Activated T-cell treated with anti-CD3 and anti-CD28 coated beads for 4 hours (primary cell): Measurements from ENCODE around the gene MARCHF3.

Source experiments
- DNase-seq: peaks from one replicate; pipeline ENCODE4 v3.0.0-alpha.2; 2020

The MARCHF3 gene

DNA sequence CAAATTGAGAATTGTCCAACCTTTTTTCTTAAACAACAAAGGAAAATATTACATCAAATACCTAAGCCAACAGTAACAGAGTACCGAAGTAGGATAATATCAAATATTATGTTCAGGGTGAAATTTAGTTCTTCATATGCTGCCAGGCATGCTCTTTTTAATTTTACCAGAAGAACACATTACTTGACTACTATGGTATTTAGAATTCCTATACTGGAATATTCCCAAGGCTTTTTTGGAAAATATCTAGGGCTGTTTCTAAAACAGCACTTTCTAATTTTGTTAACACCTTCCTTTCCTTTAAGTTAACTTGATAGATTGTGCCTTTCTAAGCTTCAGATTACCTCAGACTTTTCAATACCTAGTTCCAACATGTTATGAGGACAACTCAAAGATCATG lies 48.7 kb downstream of the MARCHF3 start:
- DNase-seq: no peak

DNA sequence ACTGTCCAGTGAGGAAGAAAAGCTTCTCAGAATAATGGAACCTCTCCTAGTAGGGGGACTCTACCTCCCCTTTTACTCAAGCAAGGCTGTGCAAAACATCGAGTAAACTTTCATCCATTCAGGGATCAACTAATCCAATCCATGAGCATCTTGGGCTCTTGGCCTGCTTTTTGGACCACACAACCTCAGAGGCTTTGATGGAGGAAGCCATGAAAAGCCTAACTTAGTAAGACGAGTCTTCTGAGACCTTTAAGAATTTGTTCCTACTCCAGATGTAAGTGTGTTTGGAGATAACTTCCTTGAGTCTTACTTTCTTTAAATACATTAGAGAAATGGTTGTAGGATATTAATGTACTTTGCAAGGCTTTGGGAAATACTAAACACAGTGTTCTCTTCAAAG lies 49.1 kb downstream of the MARCHF3 start:
- DNase-seq: no peak

- no peak for DNase-seq
These were observed 52.1 kb downstream of the MARCHF3 start for GRCh38 chr5:126978258-126978657.

DNA sequence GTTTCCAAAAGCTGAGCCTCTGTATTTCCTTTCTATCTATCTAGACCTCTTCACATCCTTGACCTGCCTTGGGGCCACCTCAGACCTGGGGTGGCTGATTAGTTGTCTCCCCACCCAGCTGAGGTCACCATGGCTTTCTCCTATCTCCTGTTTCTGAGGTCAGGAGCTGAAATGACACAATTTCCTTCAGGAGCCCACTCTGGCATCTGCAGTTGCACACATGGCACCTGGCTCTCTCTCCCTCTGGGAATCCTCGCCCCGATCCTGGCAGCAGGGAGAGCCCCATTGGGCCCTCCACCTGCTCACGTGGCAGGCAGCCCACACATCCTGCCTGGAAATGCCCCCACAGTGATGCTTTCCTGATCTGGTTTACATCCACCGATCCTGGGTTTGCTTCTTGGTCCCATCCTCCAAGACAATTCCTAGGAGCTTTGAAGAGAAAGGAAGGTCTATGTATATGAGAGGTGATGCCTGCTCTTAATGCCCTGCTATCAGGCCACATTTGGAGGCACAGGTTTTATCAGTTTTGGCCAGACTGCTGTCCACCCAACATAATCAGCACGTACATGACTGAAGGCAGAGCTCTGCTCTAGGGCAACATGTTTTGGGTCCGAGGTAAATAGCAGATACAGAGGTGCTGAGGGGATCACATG lies 53.7 kb downstream of the MARCHF3 start:
- no peak for DNase-seq

- DNase-seq: no peak
These were observed 54.6 kb downstream of the MARCHF3 start for GRCh38 chr5:126975796-126976195.

GRCh38 chr5:126973193-126973592 lies 57.2 kb downstream of the MARCHF3 start:
- DNase-seq: no peak

DNA sequence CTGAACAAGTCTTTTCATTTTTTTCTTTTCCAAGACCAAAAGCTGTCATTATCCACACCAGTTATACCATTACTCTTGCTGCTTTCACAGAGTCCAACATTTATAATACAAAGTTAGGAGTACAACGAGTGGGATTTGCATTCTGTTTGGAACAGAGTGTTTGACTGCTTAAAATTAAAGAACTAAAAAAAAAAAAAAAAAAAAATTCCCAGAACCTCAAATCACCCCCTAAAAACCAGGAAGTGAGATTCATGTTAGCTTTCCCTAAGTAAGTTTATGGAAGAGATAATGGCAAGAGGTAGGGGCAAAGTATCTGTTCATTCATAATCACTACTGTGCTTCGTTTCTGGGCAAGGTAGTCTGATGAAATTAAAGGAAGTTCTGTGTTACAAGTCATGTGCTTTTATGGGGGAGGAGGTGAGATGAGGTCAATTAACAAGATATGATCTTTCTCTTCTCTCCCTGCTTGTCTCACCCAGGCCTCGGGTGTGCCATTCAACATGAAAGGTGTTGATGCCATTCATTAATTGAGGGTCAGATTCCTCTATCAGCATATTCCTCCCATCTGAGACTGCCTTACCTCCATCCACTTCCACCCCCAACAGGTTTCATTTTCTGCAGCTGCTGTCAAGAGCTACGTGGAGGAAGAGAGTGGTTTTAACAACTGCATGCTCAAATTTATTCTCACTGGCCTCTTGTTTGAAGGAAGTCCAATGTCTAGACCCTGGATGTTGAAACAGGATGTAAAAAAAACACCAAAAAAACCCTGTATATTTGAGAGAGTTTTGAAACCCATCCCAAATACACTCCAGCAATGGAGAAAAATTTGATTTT lies 58.1 kb downstream of the MARCHF3 start:
- DNase-seq: no peak

GRCh38 chr5:126971455-126972031 lies 58.8 kb downstream of the MARCHF3 start:
- no peak for DNase-seq

DNA sequence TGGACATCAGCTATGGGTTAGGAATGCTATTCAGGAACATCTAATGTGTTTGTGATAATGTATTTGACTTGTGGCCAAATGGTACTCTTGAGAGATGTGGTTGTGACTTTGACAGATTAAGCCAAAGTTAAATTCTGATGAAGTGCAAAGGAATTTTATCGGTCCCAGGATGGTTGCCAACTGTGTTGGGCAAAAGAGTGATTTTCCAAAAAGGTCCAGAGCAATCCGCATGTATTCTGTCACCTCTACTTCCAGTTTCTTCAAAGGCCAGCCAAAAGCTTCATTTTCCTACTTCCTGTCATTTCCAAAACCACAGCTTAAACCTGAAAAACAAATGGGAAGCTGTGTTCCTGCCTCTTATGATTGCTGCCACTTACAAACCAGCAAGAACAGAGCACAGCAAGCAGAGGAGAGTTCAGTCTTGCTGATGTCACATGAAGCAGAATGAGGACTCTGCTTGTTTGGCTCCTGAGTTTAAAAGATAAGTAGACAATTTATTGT lies 59.8 kb downstream of the MARCHF3 start:
- DNase-seq: no peak

DNA sequence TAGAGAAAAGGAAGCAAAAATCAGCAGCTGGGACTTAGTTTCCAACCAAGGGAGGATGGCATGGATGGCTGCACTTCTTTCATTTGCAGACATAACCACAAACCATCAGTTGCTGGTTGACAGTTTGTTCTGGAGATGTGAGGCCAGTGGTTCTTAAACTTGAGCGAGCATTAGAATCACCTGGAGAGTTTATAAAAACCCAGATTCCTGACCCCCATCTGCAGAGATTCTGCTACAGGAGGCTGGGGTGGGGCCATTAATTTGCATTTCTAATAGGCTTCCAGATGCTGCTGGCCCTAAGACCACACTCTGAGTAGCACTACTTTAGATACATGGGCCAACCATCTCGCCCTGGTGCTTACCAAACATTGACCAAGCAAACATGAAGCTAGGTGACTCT lies 60.8 kb downstream of the MARCHF3 start:
- DNase-seq: no peak

GRCh38 chr5:126967808-126968466 lies 62.4 kb downstream of the MARCHF3 start:
- DNase-seq: no peak

GRCh38 chr5:126965487-126965886 lies 64.9 kb downstream of the MARCHF3 start:
- DNase-seq: no peak

DNA sequence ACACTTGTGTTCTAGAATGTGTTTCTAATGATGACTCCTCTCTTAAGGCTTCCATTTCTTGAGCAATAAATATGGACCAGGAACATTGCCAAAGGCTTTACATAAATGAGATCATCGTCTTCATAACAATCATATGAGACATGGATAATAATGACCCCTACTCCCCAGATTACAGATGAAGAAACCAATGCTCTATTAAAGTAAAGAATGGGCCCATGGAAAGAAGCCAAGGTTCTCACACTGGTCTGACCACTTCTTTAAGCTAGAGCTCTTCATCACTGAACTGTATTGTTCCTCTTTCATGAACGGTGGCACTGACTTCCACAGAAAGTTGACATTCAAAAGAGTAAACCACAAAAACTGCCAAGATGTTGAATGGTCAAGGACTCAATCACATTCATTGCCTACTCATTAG lies 65.3 kb downstream of the MARCHF3 start:
- DNase-seq: no peak

- DNase-seq: no peak
These were observed 66.5 kb downstream of the MARCHF3 start for GRCh38 chr5:126963822-126964375.

DNA sequence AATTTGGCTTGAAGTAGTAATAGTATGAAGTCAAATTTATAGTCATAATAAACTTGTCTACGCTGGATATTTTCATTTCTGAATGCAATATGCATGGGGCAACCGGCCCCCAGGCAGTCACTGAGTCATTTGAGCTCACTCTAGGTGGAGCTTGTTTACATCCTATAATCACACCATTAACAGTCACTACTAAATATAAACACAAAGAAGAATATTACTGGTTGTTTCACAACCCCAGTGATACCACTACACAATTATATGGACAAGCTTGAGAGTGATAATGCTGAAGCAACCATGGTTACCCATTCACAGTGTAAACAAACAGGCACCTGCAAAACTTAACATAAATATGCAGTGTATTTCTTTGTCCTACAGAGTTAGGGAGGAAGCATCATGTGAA lies 68.7 kb downstream of the MARCHF3 start:
- no peak for DNase-seq

DNA sequence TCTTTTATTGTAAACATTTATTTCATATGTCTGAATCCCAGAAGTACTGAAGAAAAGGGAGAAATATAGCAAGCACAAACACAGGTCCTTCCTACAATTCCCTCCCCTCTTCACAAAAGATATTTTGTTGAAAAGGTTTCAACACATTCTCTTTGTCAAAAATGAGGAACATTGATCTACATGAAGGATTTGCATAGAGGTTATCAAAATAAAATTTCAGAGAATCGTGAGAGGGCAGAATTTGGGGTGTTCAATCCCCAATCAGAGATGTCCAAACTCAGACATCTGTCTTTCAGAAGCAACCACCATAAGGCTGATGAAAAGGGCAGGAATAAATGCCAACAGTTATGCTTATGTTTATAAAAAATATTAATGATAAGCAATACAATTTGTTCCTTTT lies 69.2 kb downstream of the MARCHF3 start:
- DNase-seq: no peak

GRCh38 chr5:126959188-126959587 lies 71.2 kb downstream of the MARCHF3 start:
- DNase-seq: no peak

DNA sequence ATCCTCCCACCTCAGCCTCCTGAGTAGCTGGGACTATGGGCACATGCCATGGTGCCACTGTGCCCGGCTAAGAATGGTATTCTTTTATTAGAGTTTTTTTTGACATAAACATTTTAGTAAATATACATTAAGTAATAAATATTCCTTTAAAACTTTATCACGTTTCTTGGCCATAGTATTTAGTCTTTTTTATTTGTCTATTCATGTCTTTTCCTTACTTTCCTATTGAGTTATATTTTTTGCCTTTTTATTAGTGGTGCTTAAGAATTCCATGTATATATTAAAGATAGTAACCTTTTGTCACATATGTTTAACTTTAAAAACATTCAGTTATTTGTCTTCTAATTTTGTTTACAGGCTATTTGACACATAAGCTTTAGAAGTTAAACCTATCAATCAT lies 73.4 kb downstream of the MARCHF3 start:
- no peak for DNase-seq

- DNase-seq: no peak
These were observed 75.4 kb downstream of the MARCHF3 start for GRCh38 chr5:126954981-126955380.

GRCh38 chr5:126953640-126954039 lies 76.7 kb downstream of the MARCHF3 start:
- no peak for DNase-seq

GRCh38 chr5:126949475-126949874 lies 80.9 kb downstream of the MARCHF3 start:
- no peak for DNase-seq

- no peak for DNase-seq
These were observed 81.9 kb downstream of the MARCHF3 start for GRCh38 chr5:126948453-126948852.

DNA sequence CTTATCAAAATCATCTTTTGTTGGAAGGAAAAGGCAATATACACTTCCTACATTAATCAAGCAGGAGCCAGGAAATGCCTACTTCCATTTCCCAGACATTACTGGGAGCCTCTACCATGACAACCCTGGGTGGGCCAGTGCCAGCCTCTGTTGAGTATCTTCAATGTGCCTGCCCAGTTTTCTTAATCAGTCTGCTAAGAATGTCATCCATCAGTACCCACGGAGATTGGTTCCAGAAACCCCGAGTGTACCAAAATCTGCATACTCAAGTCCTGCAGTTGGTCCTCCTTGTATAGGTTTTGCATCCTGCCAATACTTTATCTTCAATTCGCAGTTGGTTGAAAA lies 82.4 kb downstream of the MARCHF3 start:
- DNase-seq: no peak
